GM12878 (cell line): ENCODE data around the gene S100A2. TPM values are rescaled to one million over a fixed set of nuclear protein-coding genes. Genes with fewer than 3 reads are reported as not detected.

ENCODE experiments used
- ATAC-seq: fragments of 200-7000 bp; cut with Tn5 transposase; 3 replicates; pipeline ENCODE4 v1.9.1; 2020; ENCODE audit warnings: mild to moderate bottlenecking, moderate library complexity
- BruUV-seq: library from RNA; stranded (reverse); fragments of 400-500 nt; replicated peaks from 2 replicates; lab custom pipeline; 2021; lab: Mats Ljungman, UMichigan
- CTCF ChIA-PET: fragments of 300-600 bp; sonication (Branson Sonifier 250); formaldehyde crosslinking; extraction: SDS; loops from one replicate; lab custom pipeline; 2021; ENCODE audit warnings: inconsistent platforms; lab: Yijun Ruan, JAX
- POLR2A ChIA-PET: fragments of 350-600 bp; formaldehyde crosslinking; extraction: SDS; loops from one replicate; lab custom pipeline; 2021; ENCODE audit warnings: inconsistent platforms; lab: Charles Lee
- RAD21 ChIA-PET: fragments of 300-600 bp; sonication (Branson Sonifier 250); formaldehyde crosslinking; loops from one replicate; lab custom pipeline; 2023; ENCODE audit warnings: antibody characterized with exemption; ENCODE audit not compliant: unreplicated experiment; lab: Charles Lee
- SMC1A ChIA-PET: fragments of 300-600 bp; sonication (Branson Sonifier 250); formaldehyde crosslinking; loops from one replicate; lab custom pipeline; 2023; ENCODE audit not compliant: unreplicated experiment, uncharacterized antibody; lab: Charles Lee
- DNase-seq: peaks from one replicate; pipeline ENCODE4 v3.0.0-alpha.2; 2011; ENCODE audit warnings: low read depth, low spot score
- FAIRE-seq: peaks from 3 replicates; lab custom pipeline; 2011; peaks lifted over from hg19 to GRCh38; lab: Jason Lieb, UNC
- H2AFZ ChIP-seq: 2 replicates; pipeline ENCODE4 v1.6.0; 2011; ENCODE audit warnings: low read depth, low read length, control low read depth; ENCODE audit not compliant: control insufficient read depth
- H3K27ac ChIP-seq: 2 replicates; pipeline ENCODE4 v1.5.1; 2011; ENCODE audit warnings: control low read depth; ENCODE audit not compliant: control insufficient read depth, insufficient read depth
- H3K27me3 ChIP-seq, 2 experiments: replicated peaks in 1 of 2; 2 replicates each; pipeline versions ENCODE4 v1.6.0 to v1.6.1; 2011; ENCODE audit warnings: low read length in 1 of 2; ENCODE audit not compliant: control insufficient read depth in 2 of 2, insufficient read depth in 2 of 2
- H3K36me3 ChIP-seq, 2 experiments: 2 replicates each; pipeline ENCODE4 v1.5.1; 2011; ENCODE audit warnings: low read length in 1 of 2; ENCODE audit not compliant: control insufficient read depth in 2 of 2, insufficient read depth in 2 of 2
- H3K4me1 ChIP-seq: 2 replicates; pipeline ENCODE4 v1.6.1; 2011; ENCODE audit warnings: mild to moderate bottlenecking, low read length, moderate library complexity, mixed read lengths; ENCODE audit not compliant: control insufficient read depth, insufficient read depth
- H3K4me2 ChIP-seq: 2 replicates; pipeline ENCODE4 v1.6.0; 2011; ENCODE audit warnings: control low read depth; ENCODE audit not compliant: control insufficient read depth, insufficient read depth
- H3K4me3 ChIP-seq: fragments of 200-600 bp; sonication (generic); 2 replicates; pipeline ENCODE4 v1.5.1; 2016
- H3K79me2 ChIP-seq: 2 replicates; pipeline ENCODE4 v1.6.0; 2011; ENCODE audit warnings: low read length; ENCODE audit not compliant: control insufficient read depth, insufficient read depth
- H3K9ac ChIP-seq: 2 replicates; pipeline ENCODE4 v1.8.0; 2011; ENCODE audit warnings: low read length, control low read depth, mixed read lengths; ENCODE audit not compliant: control insufficient read depth, insufficient read depth
- H3K9me3 ChIP-seq: replicated peaks from 3 replicates; pipeline ENCODE4 v1.5.1; 2011; ENCODE audit warnings: mild to moderate bottlenecking, low read length; ENCODE audit not compliant: control insufficient read depth, insufficient read depth
- H4K20me1 ChIP-seq: 2 replicates; pipeline ENCODE4 v1.6.0; 2011; ENCODE audit not compliant: control insufficient read depth, insufficient read depth
- PAX8 ChIP-seq: fragments of 450-650 bp; IDR thresholded peaks from 2 replicates; pipeline ENCODE4 v1.6.1; 2017; ENCODE audit warnings: mild to moderate bottlenecking, moderate library complexity
- PML ChIP-seq: IDR thresholded peaks from 2 replicates; pipeline ENCODE4 v1.6.1; 2012; ENCODE audit warnings: low read length, inconsistent platforms
- SMAD5 ChIP-seq: IDR thresholded peaks from 2 replicates; pipeline ENCODE4 v1.6.1; 2016; ENCODE audit warnings: antibody characterized with exemption, low read depth
- SP1 ChIP-seq: IDR thresholded peaks from one replicate; pipeline ENCODE4 v1.6.1; 2011; ENCODE audit warnings: low read depth, low read length
- WGBS: methylation state at CpG from one replicate; pipeline ENCODE4 v1.1.6; 2016; ENCODE audit warnings: low lambda C conversion rate; ENCODE audit not compliant: insufficient replicate concordance, insufficient coverage; ENCODE audit errors: missing lambda C conversion rate; 5-methylcytosine and 5-hydroxymethylcytosine counted together
- in situ Hi-C: fragments of 300-500 bp; cut with MboI; formaldehyde crosslinking; loops from 9 replicates; pipeline ENCODE4 v1.14.3; 2018; ENCODE audit warnings: mixed read lengths
- intact Hi-C: fragments of 100-400 bp; cut with micrococcal nuclease; formaldehyde crosslinking; loops from one replicate; pipeline ENCODE4 v1.14.2; 2022; ENCODE audit not compliant: unreplicated experiment
- polyA plus RNA-seq, 11 experiments: library from polyadenylated mRNA; depleted of rRNA in 4 of 11; unstranded in 6 of 11; stranded (reverse) in 5 of 11; fragments of >200 nt; fragmentation: Nextera tagmentation in 4 of 11; fragmentation: Illumina TruSeq in 1 of 11; extraction: Ambion mirVana in 4 of 11; extraction: Trizol in 1 of 11; gene quantifications; 1 replicate in 1 of 11; 2 replicates in 10 of 11; pipeline versions ENCODE4 v1.2.1 to v1.2.3, GENCODE V29; 2011 to 2016; ENCODE audit warnings: inconsistent platforms in 2 of 11, missing spikeins in 2 of 11, low read depth in 1 of 11
- total RNA-seq, 4 experiments: library from RNA; depleted of rRNA in 3 of 4; stranded (reverse); fragments of >200 nt in 3 of 4; fragmentation: Illumina TruSeq in 1 of 4; extraction: Trizol in 1 of 4; gene quantifications; 2 replicates each; pipeline versions ENCODE4 v1.2.1 to v1.2.3, GENCODE V29; 2013 to 2021
- TF ChIP-seq, protein P1 (sequence below): fragments of 450-650 bp; IDR thresholded peaks from 2 replicates; pipeline ENCODE4 v1.6.1; 2017; ENCODE audit warnings: mild to moderate bottlenecking, low read depth, inconsistent platforms; ENCODE audit not compliant: poor library complexity, severe bottlenecking
- TF ChIP-seq, protein P2 (sequence below): fragments of 450-650 bp; IDR thresholded peaks from 2 replicates; pipeline ENCODE4 v1.6.1; 2017; ENCODE audit warnings: mild to moderate bottlenecking
- TF ChIP-seq, protein P3 (sequence below): IDR thresholded peaks from 2 replicates; pipeline ENCODE4 v1.6.1; 2011; ENCODE audit warnings: borderline replicate concordance, low read depth, mild to moderate bottlenecking, moderate library complexity, low read length; ENCODE audit not compliant: insufficient read depth, poor library complexity, severe bottlenecking

Gene S100A2
- total and polyA plus RNA-seq, 10 of the 15 experiments (the other 5 are each of a cell fraction or from before 2014, with no cell fraction given) = 0.11 to 1.5 (median 0.59) TPM; not detected in 2

DNA sequence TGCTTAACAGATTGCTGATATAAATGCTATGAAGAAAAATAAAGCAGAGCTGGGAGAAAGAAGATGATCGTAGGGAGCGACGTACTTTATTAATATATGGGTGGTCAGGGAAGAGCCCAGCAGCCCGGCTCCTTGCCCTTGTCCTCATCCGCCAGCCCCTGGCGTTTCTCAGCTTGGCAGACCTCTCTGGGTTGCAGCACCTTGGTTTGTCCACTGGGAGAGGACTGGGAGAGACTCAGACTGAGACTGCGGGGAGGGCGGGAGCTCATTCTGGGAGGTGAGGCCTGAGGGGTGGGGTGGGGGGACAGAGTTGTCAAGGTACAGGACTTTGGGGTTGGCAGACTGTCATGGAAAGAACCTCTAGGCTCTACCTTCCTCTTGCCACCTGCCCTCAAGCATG lies 13.3 kb downstream of the S100A2 start:
- intact Hi-C loops = no loop called here
- RAD21 ChIA-PET = interaction anchor here (1.1 kb wide), 2 partner anchors 10 to 12 kb away, joined by 3 read pairs; partner anchors contain the start of gene S100A5
- WGBS = 66% methylated on average over 8 of the region's 8 CpGs

More for the DNA sequence above, 13.3 kb downstream of the S100A2 start:
- Histone ChIP-seq H3K36me3 (no peaks in the 10 kb centered on the region), H3K27ac (no peak overlapping the region), H3K4me3 (no peak overlapping the region), H4K20me1 (no peaks in the 10 kb centered on the region), H3K4me2 (no peak overlapping the region), H3K4me1 (no peaks in the 10 kb centered on the region), H3K9me3 (no peaks in the 10 kb centered on the region), H3K9ac (no peak overlapping the region), H3K27me3 (no peaks in the 10 kb centered on the region), H3K79me2 (no peaks in the 10 kb centered on the region), H2AFZ (no peak overlapping the region)
- FAIRE-seq = no peak
- no TSS peak for BruUV-seq
- in situ Hi-C loops = no loop called here
- 0 out of 3 replicates have a peak, but pooled peaks have one; percentile 23 for ATAC-seq
- POLR2A ChIA-PET = interaction anchor here (0.6 kb wide), 2 partner anchors 47 to 856 kb away, joined by 5 to 6 read pairs; no protein-coding TSS in a partner anchor
- SMC1A ChIA-PET = interaction anchor here (1.1 to 2.5 kb wide), 4 partner anchors 8 to 17 kb away, joined by 3 to 15 read pairs (median 7); partner anchors contain the start of genes S100A2 and S100A6
- CTCF ChIA-PET = interaction anchor here (0.7 to 3.4 kb wide), 4 partner anchors 9 to 200 kb away, joined by 3 to 27 read pairs (median 8); no protein-coding TSS in a partner anchor
- DNase-seq = no peak
- TF ChIP-seq SP1 = no peak
- TF ChIP-seq, protein P1, sequence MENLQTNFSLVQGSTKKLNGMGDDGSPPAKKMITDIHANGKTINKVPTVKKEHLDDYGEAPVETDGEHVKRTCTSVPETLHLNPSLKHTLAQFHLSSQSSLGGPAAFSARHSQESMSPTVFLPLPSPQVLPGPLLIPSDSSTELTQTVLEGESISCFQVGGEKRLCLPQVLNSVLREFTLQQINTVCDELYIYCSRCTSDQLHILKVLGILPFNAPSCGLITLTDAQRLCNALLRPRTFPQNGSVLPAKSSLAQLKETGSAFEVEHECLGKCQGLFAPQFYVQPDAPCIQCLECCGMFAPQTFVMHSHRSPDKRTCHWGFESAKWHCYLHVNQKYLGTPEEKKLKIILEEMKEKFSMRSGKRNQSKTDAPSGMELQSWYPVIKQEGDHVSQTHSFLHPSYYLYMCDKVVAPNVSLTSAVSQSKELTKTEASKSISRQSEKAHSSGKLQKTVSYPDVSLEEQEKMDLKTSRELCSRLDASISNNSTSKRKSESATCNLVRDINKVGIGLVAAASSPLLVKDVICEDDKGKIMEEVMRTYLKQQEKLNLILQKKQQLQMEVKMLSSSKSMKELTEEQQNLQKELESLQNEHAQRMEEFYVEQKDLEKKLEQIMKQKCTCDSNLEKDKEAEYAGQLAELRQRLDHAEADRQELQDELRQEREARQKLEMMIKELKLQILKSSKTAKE = no peak
- TF ChIP-seq, protein P2, sequence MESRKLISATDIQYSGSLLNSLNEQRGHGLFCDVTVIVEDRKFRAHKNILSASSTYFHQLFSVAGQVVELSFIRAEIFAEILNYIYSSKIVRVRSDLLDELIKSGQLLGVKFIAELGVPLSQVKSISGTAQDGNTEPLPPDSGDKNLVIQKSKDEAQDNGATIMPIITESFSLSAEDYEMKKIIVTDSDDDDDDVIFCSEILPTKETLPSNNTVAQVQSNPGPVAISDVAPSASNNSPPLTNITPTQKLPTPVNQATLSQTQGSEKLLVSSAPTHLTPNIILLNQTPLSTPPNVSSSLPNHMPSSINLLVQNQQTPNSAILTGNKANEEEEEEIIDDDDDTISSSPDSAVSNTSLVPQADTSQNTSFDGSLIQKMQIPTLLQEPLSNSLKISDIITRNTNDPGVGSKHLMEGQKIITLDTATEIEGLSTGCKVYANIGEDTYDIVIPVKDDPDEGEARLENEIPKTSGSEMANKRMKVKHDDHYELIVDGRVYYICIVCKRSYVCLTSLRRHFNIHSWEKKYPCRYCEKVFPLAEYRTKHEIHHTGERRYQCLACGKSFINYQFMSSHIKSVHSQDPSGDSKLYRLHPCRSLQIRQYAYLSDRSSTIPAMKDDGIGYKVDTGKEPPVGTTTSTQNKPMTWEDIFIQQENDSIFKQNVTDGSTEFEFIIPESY = no peak
- TF ChIP-seq PAX8 = no peak
- TF ChIP-seq, protein P3, sequence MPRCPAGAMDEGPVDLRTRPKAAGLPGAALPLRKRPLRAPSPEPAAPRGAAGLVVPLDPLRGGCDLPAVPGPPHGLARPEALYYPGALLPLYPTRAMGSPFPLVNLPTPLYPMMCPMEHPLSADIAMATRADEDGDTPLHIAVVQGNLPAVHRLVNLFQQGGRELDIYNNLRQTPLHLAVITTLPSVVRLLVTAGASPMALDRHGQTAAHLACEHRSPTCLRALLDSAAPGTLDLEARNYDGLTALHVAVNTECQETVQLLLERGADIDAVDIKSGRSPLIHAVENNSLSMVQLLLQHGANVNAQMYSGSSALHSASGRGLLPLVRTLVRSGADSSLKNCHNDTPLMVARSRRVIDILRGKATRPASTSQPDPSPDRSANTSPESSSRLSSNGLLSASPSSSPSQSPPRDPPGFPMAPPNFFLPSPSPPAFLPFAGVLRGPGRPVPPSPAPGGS = no peak
- no peak for TF ChIP-seq SMAD5
- TF ChIP-seq PML = no peak
